ENCODE measurements around the gene ZNF85.

- TF ChIP-seq POLR2A (IDR thresholded peaks at IDR 0.05) (no peak), EP300 (IDR thresholded peaks at IDR 0.05) (no peak), POLR2AphosphoS5 (IDR thresholded peaks at IDR 0.05) (no peak)
- TF ChIP-seq, protein P1, sequence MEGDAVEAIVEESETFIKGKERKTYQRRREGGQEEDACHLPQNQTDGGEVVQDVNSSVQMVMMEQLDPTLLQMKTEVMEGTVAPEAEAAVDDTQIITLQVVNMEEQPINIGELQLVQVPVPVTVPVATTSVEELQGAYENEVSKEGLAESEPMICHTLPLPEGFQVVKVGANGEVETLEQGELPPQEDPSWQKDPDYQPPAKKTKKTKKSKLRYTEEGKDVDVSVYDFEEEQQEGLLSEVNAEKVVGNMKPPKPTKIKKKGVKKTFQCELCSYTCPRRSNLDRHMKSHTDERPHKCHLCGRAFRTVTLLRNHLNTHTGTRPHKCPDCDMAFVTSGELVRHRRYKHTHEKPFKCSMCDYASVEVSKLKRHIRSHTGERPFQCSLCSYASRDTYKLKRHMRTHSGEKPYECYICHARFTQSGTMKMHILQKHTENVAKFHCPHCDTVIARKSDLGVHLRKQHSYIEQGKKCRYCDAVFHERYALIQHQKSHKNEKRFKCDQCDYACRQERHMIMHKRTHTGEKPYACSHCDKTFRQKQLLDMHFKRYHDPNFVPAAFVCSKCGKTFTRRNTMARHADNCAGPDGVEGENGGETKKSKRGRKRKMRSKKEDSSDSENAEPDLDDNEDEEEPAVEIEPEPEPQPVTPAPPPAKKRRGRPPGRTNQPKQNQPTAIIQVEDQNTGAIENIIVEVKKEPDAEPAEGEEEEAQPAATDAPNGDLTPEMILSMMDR (IDR thresholded peaks at IDR 0.05): no peak
These were observed 10.1 kb upstream of the ZNF85 start for GRCh38 chr19:20912973-20913372.
